Activated CD4-positive, alpha-beta T cell treated with anti-CD3 and anti-CD28 coated beads, Interleukin-2, amount 50 U/mL, for 4 hours (primary cell): ENCODE measurements around the gene ANTKMT.
"Not testable (repeated sequence)": the region's sequence is repeated elsewhere in the genome, so short reads cannot be mapped to it uniquely, and the experiment has no call there.

Experiments used
- DNase-seq, 2 experiments: peaks; one replicate each; pipeline ENCODE4 v3.0.0-alpha.2; 2020

Gene ANTKMT

DNA sequence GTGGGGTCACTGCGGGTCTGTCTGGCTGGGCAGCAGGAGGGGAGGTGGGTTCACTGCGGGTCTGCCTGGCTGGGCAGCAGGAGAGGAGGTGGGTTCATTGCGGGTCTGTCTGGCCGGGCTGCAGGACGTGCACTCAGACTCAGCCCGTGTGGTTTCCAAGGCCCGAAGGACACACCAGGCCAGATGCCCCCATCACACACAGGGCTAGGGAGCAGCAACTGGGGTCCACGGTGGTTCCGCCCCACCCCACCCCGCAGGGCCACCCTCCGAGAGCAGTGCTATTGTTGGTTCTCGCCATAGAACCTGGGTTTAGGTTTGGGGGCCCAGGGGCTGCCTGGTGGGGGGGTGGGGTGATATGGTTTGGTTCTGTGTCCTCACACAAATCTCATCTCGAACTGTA is 25.7 kb downstream of the ANTKMT start:
- DNase-seq: no peak

DNA sequence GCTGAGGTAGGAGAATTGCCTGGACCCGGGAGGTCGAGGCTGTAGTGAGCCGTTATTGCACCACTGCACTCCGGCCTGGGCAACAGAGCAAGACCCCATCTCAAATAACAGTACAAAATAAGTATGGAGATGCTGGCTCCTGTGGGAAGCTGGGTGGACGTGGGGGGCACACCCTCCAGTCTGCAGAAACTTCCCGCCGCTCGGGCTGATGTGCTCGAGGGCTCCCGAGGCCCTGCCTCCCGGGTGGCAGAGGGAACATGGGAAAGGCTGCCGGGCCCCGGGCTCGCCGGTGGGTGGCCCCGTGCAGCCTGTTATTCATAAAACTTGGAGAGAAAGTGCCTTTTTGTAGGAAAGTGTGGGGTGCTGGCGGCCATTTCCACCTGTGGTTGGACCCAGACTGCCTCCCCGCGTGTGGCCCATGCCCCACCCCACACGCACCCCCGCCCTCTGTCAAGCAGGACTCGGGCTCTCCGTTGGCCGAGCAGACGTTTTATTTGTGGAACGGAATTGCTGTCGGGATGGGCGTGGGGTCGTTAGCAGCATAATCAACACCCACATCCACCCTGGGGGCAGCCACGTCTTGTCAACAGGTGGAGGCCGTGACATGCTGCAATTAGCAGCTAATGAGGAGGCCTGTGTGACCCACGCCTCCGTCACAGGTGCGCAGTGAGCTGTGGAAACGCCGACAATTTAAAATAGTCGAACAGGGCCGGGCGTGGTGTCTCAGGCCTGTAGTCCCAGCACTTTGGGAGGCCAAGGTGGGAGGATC is 27.2 kb downstream of the ANTKMT start:
- DNase-seq: no peak

DNA sequence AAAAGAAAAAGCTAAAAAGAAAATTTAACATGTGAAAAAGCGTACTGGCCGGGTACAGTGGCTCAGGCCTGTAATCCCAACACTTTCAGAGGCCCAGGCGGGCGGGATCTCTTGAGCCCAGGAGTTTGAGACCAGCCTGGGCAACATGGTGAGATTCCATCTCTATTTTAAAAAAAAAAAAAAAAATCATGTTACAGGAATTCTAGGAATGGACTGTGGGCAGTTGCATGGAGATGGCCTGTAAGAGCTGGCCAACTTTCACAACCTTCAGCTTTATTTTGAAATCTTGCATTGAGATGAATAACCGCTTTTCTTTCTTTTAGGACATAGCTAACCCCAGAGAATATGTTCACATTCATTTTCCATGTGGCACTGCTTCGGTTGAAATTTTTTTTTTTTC is 28.1 kb downstream of the ANTKMT start:
- no peak for DNase-seq

DNA sequence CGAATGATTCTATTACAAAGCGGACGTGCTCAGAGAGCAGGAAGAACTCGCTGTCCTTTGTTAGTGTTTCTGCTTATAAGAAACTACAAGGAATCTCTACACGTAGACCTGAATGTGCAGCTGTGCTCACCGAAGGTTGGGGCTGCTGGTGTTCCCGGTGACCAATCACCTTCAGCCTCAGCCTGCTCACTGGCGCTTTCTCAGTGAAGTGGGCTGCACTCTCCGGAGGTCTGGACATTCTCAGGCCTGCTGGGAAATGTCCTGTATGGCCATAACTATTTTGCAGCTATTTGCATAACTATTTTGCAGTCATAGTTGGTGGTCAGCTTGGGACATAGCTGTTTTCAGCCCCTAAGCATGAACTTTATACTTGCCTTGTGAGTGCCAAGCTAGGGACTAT is 29.5 kb downstream of the ANTKMT start:
- no peak for DNase-seq

DNA sequence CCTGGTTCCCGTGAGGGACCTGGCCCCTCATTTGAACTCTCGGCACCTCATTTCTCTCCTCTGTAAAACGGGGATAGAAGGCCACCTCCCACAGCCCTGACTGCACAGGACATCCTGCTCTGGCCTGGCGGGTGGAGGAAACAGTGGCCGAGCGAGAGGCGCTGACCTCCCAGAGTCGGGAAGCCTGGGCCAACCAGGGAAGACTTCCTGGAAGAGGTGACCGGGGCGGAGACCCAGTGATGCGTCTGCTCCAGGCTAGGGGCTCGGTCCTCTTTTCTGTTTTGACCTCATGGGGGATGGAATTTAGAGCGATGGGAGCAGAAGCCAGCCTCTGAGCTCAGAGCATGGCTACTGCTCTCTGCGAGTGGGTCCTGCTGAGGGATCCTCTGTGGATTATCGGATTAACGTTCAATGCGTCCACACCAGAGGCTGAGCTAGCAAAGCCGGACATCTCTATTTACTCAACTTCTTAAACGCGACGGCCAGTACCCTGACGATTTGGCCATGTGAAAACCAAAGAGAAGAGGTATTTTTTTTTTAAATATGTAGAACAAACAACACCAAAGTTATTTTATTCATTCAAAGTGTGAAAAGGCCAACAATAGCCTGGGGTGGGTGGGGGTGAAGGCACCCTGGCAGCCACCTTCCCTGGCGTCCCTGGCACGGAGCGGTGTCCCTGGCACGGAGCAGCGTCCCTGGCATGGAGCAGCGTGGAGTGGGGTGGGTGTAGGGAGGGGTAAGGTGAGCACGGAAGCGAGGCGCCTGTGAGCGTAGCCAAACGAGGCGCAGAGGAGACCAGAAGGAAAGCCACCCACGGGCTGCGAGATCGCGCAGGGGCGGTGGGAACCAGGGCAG is 30.4 kb downstream of the ANTKMT start:
- DNase-seq: no peak

DNA sequence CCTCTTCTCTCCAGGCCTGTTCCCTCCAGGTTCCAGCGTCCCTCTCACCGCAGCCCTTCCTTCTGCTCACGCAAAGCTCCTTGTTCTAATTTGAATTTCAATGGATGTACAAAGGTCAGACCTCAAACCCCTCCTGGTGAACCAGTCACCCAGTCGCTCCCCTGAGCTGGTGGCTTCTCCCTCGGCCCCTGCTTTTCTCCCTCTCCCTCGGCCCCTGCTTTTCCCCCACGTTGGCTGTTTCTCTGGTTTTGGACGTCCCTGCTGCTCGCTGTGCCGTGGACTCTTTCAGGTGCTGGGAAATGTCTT is 31.0 kb downstream of the ANTKMT start:
- DNase-seq: no peak

DNA sequence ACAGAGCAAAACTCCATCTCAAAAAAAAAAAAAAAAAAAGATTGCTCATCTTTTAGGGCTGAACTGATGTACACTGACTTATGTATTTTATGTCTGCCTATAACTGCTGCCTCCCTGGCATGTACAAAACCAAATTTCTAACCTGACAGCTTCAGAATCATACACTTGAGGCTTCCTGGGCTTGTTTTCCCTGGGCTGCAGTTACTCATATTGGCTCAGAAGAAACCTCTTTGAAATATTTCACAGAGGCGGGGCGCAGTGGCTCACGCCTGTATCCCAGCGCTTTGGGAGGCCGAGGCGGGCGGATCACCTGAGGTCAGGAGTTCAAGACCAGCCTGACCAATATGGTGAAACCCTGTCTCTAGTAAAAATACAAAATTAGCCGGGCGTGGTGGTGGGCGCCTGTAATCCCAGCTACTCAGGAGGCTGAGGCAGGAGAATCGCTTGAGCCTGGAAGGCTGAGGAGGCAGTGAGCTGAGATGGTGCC is 33.2 kb downstream of the ANTKMT start:
- not testable (repeated sequence) for DNase-seq

DNA sequence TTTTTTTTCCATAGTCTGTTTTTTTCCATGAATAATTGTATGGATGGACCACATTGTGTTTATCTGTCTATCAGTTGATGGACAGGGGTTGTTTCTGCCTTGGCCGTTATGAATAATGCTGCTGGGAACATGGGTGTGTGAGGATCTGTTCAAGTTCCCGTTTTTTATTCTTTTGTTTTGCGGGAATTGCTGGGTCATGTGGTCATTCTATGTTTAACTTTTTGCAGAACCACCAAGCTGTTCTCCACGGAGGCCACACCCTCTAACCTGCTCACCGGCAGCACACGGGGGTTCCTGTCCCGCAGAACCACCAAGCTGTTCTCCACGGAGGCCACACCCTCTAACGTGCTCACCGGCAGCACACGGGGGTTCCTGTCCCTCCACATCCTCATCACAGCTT is 33.7 kb downstream of the ANTKMT start:
- no peak for DNase-seq

DNA sequence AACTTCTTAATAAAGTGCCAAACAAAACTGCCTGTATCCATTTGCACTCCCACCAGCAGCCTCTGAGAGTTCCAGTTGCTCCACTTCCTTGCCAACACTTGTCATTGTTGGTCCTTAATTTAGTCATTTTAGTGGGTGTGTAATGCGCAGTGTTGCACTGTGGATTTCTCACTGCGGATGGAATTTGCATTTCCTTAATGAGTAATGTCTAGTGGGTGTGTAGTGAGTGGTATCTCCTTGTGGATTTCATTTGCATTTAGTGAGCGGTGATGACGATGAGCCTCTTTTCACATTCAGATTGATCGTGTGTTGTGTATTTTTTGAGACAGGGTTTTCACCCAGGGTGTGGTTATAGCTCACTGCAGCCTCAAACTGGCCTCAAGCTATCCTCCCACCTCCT is 35.5 kb downstream of the ANTKMT start:
- DNase-seq: no peak

DNA sequence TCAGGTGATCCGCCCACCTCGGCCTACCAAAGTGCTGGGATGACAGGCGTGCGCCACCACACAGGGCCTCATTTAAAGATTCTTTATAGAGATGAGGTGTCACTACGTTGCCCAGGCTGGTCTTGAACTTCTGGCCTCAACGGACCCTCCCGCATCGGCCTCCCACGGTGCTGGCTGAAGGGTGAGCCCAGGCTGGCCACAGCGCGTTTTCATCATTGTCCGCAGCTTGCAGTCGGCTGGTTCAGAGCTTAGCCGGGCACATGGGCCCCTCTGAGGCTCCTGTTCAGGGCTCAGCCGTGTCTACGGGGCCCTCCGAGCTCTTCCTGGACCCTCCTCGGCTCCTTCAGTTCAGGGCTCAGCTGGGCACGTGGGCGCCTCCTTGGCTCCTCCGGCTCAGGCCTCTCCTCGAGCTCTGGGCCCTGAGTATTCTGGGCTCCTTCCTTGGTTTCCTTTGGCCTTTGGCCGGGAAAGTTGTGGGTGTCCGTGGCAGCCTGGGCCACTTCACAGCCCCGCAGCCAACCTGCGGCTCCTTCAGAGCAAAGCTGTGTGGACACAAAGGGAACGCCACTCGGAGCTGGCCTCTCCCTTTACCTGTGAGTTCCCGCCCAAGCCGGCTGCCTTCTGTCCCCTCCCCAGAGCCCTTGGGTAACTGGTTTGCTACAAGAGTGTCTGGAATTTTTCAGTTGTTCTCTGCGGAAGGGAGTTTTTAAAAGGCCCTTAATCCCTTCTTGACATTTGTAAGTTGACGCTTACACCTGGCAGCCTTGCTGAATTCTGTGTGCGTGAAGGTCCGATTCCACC is 38.4 kb downstream of the ANTKMT start:
- no peak for DNase-seq

DNA sequence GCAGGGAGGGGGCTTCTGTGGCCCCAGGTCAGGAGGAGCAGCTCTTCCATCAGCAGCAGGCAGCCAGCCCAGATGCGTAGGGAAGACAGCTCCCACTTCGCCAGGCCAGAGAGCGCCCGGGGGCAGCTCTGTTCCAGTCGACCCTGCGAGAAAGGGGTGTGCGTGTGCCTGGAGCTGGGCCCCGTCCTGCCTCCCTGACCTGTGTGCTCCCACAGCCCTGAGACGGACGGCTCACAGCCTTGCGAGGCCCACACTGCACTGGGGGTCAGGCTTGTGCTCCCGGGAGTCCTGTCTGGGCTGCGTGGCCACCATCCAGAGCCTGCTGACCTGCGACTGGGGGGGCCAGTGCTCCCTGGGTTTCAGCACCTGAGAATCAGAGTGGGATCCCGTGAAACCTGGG is 39.1 kb downstream of the ANTKMT start:
- DNase-seq: no peak

DNA sequence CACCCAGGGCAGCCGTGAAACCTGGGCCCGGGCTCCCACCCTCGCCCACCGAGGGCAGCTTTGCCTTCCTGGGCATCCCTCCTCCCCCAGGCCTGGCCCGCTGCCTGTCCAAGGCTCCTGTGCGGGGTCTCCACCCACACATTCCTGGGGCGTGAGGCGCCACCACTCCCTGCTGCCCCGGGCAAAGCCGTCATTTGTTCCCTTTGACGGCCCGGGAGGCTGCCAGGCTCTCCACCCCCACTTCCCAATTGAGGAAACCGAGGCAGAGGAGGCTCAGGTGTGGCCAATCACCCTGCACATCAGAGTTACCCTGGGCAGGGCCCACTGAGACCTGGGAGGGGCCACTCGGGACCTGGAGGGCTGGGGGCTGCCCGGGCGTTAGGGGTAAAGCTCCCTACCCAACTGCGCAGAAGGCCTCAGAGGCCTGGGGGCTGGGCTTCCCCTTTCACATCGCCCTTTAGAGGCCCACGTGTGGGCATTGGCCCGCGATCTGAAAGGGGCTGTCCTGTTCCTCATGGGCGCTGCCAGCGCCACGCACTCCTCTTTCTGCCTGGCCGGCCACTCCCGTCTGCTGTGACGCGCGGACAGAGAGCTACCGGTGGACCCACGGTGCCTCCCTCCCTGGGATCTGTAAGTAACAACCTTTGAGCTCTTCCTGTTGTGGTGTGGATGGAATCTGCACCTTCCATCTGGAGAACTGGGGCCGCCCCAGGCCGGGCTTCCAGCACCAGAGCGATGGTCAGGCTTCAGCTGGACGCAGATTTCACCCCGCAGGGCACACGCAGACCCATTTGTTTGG is 39.8 kb downstream of the ANTKMT start, which contains the start of gene MSLN:
MSLN (plus strand) TSS at position 190 of the 799 bp plus-strand sequence. CDS start 1,947 bp downstream, outside the sequence.
- DNase-seq: no peak

DNA sequence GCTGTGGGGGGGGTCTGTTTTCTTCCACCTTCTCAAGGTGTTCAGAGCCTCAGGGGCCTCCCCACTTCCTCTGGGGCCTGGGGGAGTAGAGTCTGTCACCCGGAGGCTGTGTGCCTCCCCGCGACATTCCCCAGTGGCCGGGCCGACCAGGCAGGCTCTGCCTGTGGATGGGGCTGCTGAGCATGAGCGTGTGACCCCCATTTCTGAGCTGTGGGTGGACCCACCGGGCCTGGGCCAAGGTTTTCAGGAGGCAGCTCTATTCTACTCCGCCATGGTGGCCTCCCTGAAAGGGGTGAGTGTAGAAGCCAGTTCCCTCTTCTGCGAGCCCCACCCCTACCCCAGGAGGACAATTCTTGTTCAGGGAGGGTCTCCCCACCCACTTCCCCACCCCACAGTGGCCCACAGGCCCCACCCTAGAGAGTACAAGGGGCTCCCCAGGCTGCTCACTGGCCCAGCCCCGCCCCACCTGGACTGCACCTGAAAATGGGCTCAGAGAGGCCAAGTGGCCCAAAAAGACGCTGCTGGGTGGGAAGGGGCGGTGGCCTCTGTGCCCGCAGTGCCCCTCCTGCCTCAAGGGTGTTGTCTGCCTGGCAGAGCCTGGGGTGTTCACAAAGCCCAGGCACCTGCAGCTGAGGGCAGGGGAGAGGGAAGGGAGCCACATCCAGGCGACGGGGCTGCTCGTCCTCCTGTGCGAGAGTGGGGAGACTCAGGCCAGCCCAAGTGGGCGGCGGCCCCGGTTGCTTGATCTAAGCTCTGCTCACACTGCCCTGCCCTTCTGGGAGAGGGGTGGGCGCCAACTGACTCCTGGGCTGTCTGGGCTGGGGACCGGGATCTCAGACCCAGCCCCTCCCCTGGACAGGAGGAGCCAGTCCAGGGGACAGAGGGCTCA is 40.9 kb downstream of the ANTKMT start:
- DNase-seq: no peak

DNA sequence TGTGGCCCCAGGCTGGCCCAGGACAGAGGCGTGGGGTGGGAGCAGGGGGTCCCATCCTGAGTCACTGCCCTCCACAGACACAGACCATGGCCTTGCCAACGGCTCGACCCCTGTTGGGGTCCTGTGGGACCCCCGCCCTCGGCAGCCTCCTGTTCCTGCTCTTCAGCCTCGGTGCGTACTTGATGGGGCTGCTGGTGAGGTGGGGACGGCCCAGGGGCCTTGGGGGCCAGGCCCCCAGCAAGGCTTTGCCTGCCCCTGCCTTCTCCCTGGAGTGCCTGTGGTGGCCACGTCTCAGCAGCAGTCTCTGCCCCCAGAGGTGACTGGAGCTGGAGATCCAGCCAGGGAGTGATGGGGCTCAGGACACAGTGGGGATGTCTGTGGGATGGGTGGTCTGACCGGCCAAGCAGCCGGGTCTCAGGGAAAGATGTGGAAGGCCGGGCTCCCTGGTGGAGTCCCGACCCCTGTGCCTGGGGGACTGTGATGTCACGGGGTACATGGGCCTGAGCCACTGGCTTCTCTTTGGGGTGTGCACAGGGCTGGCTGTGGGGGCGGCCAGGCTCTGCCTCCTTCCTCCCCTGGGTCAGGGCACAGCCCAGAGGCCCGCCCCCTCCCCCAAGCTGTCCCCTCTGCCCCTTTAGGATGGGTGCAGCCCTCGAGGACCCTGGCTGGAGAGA is 41.8 kb downstream of the ANTKMT start:
- DNase-seq: no peak

DNA sequence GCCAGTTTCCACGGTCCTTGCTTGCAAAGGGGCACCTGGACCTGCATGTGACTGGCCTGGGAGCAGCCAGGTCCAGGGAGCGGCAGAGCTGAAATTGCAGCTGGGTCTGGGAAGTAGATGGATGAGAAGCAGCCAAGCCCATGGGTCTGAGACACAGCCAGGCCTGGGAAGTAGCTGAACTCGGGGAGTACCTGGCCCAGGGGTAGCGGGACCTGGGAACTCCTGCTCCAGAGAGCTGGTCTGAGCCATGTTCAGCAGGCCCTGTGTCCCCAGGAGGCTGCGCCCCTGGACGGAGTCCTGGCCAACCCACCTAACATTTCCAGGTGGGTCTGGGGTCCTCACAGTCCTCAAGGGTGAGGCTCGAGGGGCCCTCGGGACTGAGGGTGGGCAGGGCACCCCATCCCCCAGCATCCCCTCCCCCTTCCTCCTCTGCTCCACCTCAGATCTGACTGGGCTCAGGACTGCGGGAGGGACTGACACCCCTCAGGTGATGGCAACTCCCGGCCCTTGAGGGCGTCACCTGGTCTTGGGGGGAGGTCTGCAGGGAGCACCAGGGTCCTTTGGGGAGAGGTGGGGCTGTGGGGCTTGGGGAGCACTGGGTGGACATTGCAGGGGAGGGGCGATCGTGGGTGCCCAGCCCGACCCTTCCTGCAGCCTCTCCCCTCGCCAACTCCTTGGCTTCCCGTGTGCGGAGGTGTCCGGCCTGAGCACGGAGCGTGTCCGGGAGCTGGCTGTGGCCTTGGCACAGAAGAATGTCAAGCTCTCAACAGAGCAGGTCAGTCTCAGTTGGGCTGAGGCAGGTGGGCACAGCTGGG is 42.6 kb downstream of the ANTKMT start:
- no peak for DNase-seq

DNA sequence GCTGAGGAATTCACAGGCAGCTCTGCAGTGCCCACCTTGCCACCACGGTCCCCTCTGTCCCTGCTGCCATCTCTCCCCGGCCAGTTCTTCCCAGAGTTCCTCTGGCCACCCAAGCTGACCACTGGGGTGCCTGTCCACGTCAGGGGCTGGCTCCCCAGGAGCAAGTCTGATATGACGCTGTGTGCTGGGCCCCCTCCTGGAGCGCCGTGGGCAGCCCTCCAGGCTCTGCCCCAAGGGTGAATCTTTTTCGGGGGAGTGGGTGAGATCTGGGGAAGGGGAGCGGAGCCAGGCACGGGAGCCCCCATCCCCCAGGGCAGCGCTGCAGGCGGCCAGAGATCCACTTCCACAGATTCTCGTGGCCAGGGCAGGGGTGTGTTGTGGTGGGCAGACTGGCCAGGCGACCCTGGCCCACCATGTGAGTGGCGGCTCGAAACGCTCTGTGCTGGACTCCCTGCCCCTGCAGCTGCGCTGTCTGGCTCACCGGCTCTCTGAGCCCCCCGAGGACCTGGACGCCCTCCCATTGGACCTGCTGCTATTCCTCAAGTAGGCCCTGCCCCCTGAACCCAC is 43.3 kb downstream of the ANTKMT start:
- no peak for DNase-seq

DNA sequence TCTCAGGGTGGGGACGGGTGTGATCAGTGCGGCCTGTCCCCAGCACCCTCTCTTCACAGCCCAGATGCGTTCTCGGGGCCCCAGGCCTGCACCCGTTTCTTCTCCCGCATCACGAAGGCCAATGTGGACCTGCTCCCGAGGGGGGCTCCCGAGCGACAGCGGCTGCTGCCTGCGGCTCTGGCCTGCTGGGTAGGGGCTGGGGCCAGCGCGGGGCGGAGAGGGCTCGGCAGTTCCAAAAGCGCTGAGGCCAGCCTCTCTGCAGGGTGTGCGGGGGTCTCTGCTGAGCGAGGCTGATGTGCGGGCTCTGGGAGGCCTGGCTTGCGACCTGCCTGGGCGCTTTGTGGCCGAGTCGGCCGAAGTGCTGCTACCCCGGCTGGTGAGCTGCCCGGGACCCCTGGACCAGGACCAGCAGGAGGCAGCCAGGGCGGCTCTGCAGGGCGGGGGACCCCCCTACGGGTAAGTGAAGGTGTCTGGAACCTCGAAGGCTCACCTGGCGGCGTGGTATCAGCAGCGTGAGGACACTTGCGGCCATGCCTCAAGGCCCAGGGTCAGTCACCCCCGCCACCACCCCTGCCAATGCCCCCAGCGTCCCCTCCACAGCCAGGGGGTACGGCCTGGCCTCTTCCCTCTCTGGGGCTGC is 44.0 kb downstream of the ANTKMT start:
- no peak for DNase-seq

DNA sequence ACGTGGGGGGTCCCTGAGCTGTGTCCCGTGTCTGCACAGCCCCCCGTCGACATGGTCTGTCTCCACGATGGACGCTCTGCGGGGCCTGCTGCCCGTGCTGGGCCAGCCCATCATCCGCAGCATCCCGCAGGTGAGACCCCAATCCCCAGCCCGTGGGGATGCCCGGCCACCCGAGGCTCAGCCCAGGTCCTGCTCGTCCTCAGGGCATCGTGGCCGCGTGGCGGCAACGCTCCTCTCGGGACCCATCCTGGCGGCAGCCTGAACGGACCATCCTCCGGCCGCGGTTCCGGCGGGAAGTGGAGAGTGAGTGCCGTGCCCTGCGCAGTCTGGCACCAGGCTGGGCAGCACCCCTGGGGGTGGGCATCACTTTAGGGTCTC is 44.5 kb downstream of the ANTKMT start:
- no peak for DNase-seq
